Epithelial cell of proximal tubule (primary cell): Measurements from ENCODE around the gene KLHL29. TPM values are rescaled to one million over a fixed set of nuclear protein-coding genes. Genes with fewer than 3 reads are reported as not detected.

ENCODE experiments used
- DNase-seq: peaks from one replicate; pipeline ENCODE4 v3.0.0-alpha.2; 2011; ENCODE audit warnings: low read depth
- H3K4me3 ChIP-seq: 2 replicates; pipeline ENCODE4 v1.5.1; 2011; ENCODE audit warnings: low read depth, mild to moderate bottlenecking, low read length
- CTCF ChIP-seq: conservative IDR thresholded peaks from 2 replicates; pipeline ENCODE4 v1.5.1; 2012; ENCODE audit warnings: low read depth, mild to moderate bottlenecking, low read length
- total RNA-seq: library from RNA; depleted of rRNA; stranded (reverse); fragments of >200 nt; gene quantifications from 2 replicates; pipeline ENCODE4 v1.2.3, GENCODE V29; 2015

KLHL29 gene
- total RNA-seq, 1 donor from 2014 or later, result 12.0 TPM

- H3K4me3 ChIP-seq, result no peak overlapping the region
- DNase-seq, result no peak
- no peak for TF ChIP-seq CTCF
These were observed 174.7 kb downstream of the KLHL29 start for GRCh38 chr2:23559561-23560239.

- no peak overlapping the region for H3K4me3 ChIP-seq
- DNase-seq, result no peak
- no peak for TF ChIP-seq CTCF
These were observed 176.1 kb downstream of the KLHL29 start for GRCh38 chr2:23561088-23561487.

- no peak for TF ChIP-seq CTCF
- no peak for DNase-seq
- H3K4me3 ChIP-seq, result no peak overlapping the region
These were observed 176.6 kb downstream of the KLHL29 start for GRCh38 chr2:23561544-23561943.

GRCh38 chr2:23562143-23562542 is 177.2 kb downstream of the KLHL29 start:
- DNase-seq, result no peak
- no peak for TF ChIP-seq CTCF

GRCh38 chr2:23563151-23563550 is 178.2 kb downstream of the KLHL29 start:
- TF ChIP-seq CTCF, result no peak
- DNase-seq, result no peak

More at GRCh38 chr2:23562143-23562542, 177.2 kb downstream of the KLHL29 start:
- no peak overlapping the region for H3K4me3 ChIP-seq

GRCh38 chr2:23563673-23564614 is 179.0 kb downstream of the KLHL29 start:
- no peak for DNase-seq
- H3K4me3 ChIP-seq, result no peak overlapping the region
- TF ChIP-seq CTCF, result no peak

More at GRCh38 chr2:23563151-23563550, 178.2 kb downstream of the KLHL29 start:
- H3K4me3 ChIP-seq, result no peak overlapping the region
